Measurements from ENCODE around the gene SV2B. TPM values are rescaled to one million over a fixed set of nuclear protein-coding genes. Genes with fewer than 3 reads are reported as not detected.

Gene SV2B
- total and polyA plus RNA-seq, 2 experiments from 2014 or later: 0.06 to 0.76 TPM

DNA sequence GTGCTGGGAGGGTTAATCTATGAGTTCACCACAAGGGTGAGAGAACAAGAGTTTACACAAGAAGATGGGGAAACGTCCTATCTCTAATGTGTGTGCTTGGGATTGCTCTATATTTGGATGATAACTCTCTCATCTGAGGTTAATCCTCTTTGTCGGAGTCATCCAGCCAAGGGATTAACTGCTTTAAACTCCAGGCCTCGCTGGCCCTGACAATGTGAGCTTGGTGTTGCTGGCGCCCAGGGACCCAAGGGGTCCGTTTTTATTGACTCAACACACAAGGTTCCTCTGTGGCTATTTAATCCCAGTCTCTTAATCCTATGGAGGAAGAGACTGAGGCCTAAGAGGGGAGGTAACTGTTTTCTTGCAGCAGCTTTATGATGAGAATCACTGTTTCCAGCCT, 14.2 kb downstream of the SV2B start:
- ATAC-seq (no peak), DNase-seq (ENCODE audit: low spot score) (no peak)
- H3K36me3 ChIP-seq (ENCODE audit: insufficient read depth): no peaks in the 10 kb centered on the region
- no peak overlapping the region for H2AFZ ChIP-seq
- H3K27ac ChIP-seq (ENCODE audit: low read depth): no peak overlapping the region
- H3K4me3 ChIP-seq: no peak overlapping the region
- H3K79me2 ChIP-seq (replicated peaks; ENCODE audit: insufficient read depth): no peaks in the 10 kb centered on the region
- Mint-ChIP-seq H3K36me3 (ENCODE audit: low read depth) (no peaks in the 10 kb centered on the region), H3K9me3 (peaks cover 3% of the 10 kb centered on the region; the same call in 1 of the 3 replicates), H3K27me3 (ENCODE audit: insufficient read depth, low read depth, poor library complexity) (no peaks in the 10 kb centered on the region), H3K4me3 (no peak overlapping the region), H3K4me1 (peaks cover 5% of the 10 kb centered on the region), H3K27ac (no peak overlapping the region)
- no peak overlapping the region for H3K4me2 ChIP-seq
- H3K9me2 ChIP-seq (ENCODE audit: insufficient read depth): no peaks in the 10 kb centered on the region
- TF ChIP-seq ZNF114 (CRISPR knock-in tag; IDR thresholded peaks at IDR 0.05) (no peak), NANOG (IDR thresholded peaks at IDR 0.05; ENCODE audit: borderline replicate concordance) (no peak), EZH2 (IDR thresholded peaks at IDR 0.05; ENCODE audit: low read depth, unreplicated experiment) (no peak), STAT1 (IDR thresholded peaks at IDR 0.05; ENCODE audit: unreplicated experiment) (no peak), ZNF331 (CRISPR knock-in tag; IDR thresholded peaks at IDR 0.05; ENCODE audit: low read depth) (no peak), POLR2AphosphoS5 (IDR thresholded peaks at IDR 0.05; ENCODE audit: low read depth) (no peak), JUNB (IDR thresholded peaks at IDR 0.05; ENCODE audit: unreplicated experiment) (no peak), CREB1 (CRISPR knock-in tag; IDR thresholded peaks at IDR 0.05; ENCODE audit: low read depth) (no peak), EZH2phosphoT487 (IDR thresholded peaks at IDR 0.05; ENCODE audit: unreplicated experiment) (no peak)
- TF ChIP-seq, protein P1, sequence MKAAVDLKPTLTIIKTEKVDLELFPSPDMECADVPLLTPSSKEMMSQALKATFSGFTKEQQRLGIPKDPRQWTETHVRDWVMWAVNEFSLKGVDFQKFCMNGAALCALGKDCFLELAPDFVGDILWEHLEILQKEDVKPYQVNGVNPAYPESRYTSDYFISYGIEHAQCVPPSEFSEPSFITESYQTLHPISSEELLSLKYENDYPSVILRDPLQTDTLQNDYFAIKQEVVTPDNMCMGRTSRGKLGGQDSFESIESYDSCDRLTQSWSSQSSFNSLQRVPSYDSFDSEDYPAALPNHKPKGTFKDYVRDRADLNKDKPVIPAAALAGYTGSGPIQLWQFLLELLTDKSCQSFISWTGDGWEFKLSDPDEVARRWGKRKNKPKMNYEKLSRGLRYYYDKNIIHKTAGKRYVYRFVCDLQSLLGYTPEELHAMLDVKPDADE (IDR thresholded peaks at IDR 0.05): no peak
- TF ChIP-seq, protein P2, sequence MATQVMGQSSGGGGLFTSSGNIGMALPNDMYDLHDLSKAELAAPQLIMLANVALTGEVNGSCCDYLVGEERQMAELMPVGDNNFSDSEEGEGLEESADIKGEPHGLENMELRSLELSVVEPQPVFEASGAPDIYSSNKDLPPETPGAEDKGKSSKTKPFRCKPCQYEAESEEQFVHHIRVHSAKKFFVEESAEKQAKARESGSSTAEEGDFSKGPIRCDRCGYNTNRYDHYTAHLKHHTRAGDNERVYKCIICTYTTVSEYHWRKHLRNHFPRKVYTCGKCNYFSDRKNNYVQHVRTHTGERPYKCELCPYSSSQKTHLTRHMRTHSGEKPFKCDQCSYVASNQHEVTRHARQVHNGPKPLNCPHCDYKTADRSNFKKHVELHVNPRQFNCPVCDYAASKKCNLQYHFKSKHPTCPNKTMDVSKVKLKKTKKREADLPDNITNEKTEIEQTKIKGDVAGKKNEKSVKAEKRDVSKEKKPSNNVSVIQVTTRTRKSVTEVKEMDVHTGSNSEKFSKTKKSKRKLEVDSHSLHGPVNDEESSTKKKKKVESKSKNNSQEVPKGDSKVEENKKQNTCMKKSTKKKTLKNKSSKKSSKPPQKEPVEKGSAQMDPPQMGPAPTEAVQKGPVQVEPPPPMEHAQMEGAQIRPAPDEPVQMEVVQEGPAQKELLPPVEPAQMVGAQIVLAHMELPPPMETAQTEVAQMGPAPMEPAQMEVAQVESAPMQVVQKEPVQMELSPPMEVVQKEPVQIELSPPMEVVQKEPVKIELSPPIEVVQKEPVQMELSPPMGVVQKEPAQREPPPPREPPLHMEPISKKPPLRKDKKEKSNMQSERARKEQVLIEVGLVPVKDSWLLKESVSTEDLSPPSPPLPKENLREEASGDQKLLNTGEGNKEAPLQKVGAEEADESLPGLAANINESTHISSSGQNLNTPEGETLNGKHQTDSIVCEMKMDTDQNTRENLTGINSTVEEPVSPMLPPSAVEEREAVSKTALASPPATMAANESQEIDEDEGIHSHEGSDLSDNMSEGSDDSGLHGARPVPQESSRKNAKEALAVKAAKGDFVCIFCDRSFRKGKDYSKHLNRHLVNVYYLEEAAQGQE (IDR thresholded peaks at IDR 0.05; ENCODE audit: unreplicated experiment): no peak
- TF ChIP-seq, protein P3, sequence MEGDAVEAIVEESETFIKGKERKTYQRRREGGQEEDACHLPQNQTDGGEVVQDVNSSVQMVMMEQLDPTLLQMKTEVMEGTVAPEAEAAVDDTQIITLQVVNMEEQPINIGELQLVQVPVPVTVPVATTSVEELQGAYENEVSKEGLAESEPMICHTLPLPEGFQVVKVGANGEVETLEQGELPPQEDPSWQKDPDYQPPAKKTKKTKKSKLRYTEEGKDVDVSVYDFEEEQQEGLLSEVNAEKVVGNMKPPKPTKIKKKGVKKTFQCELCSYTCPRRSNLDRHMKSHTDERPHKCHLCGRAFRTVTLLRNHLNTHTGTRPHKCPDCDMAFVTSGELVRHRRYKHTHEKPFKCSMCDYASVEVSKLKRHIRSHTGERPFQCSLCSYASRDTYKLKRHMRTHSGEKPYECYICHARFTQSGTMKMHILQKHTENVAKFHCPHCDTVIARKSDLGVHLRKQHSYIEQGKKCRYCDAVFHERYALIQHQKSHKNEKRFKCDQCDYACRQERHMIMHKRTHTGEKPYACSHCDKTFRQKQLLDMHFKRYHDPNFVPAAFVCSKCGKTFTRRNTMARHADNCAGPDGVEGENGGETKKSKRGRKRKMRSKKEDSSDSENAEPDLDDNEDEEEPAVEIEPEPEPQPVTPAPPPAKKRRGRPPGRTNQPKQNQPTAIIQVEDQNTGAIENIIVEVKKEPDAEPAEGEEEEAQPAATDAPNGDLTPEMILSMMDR (conservative IDR thresholded peaks at IDR 0.05; ENCODE audit: low read depth in 2 of 2): no peak
- TF ChIP-seq, protein P4, sequence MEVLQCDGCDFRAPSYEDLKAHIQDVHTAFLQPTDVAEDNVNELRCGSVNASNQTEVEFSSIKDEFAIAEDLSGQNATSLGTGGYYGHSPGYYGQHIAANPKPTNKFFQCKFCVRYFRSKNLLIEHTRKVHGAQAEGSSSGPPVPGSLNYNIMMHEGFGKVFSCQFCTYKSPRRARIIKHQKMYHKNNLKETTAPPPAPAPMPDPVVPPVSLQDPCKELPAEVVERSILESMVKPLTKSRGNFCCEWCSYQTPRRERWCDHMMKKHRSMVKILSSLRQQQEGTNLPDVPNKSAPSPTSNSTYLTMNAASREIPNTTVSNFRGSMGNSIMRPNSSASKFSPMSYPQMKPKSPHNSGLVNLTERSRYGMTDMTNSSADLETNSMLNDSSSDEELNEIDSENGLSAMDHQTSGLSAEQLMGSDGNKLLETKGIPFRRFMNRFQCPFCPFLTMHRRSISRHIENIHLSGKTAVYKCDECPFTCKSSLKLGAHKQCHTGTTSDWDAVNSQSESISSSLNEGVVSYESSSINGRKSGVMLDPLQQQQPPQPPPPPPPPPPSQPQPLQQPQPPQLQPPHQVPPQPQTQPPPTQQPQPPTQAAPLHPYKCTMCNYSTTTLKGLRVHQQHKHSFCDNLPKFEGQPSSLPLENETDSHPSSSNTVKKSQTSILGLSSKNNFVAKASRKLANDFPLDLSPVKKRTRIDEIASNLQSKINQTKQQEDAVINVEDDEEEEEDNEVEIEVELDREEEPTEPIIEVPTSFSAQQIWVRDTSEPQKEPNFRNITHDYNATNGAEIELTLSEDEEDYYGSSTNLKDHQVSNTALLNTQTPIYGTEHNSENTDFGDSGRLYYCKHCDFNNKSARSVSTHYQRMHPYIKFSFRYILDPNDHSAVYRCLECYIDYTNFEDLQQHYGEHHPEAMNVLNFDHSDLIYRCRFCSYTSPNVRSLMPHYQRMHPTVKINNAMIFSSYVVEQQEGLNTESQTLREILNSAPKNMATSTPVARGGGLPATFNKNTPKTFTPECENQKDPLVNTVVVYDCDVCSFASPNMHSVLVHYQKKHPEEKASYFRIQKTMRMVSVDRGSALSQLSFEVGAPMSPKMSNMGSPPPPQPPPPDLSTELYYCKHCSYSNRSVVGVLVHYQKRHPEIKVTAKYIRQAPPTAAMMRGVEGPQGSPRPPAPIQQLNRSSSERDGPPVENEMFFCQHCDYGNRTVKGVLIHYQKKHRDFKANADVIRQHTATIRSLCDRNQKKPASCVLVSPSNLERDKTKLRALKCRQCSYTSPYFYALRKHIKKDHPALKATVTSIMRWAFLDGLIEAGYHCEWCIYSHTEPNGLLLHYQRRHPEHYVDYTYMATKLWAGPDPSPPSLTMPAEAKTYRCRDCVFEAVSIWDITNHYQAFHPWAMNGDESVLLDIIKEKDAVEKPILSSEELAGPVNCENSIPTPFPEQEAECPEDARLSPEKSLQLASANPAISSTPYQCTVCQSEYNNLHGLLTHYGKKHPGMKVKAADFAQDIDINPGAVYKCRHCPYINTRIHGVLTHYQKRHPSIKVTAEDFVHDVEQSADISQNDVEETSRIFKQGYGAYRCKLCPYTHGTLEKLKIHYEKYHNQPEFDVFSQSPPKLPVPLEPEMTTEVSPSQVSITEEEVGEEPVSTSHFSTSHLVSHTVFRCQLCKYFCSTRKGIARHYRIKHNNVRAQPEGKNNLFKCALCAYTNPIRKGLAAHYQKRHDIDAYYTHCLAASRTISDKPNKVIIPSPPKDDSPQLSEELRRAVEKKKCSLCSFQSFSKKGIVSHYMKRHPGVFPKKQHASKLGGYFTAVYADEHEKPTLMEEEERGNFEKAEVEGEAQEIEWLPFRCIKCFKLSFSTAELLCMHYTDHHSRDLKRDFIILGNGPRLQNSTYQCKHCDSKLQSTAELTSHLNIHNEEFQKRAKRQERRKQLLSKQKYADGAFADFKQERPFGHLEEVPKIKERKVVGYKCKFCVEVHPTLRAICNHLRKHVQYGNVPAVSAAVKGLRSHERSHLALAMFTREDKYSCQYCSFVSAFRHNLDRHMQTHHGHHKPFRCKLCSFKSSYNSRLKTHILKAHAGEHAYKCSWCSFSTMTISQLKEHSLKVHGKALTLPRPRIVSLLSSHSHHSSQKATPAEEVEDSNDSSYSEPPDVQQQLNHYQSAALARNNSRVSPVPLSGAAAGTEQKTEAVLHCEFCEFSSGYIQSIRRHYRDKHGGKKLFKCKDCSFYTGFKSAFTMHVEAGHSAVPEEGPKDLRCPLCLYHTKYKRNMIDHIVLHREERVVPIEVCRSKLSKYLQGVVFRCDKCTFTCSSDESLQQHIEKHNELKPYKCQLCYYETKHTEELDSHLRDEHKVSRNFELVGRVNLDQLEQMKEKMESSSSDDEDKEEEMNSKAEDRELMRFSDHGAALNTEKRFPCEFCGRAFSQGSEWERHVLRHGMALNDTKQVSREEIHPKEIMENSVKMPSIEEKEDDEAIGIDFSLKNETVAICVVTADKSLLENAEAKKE (CRISPR knock-in tag; IDR thresholded peaks at IDR 0.05): no peak
- no peaks in the 10 kb centered on the region for H3F3A ChIP-seq (replicated peaks; ENCODE audit: low read depth)
- H4K20me1 ChIP-seq (replicated peaks; ENCODE audit: insufficient read depth): no peaks in the 10 kb centered on the region
- H3K4me1 ChIP-seq (ENCODE audit: insufficient read depth): peaks cover 6% of the 10 kb centered on the region
- H3K27me3 ChIP-seq (ENCODE audit: insufficient read depth): no peaks in the 10 kb centered on the region
